ENCODE results near the gene B3GALT6.

DNA sequence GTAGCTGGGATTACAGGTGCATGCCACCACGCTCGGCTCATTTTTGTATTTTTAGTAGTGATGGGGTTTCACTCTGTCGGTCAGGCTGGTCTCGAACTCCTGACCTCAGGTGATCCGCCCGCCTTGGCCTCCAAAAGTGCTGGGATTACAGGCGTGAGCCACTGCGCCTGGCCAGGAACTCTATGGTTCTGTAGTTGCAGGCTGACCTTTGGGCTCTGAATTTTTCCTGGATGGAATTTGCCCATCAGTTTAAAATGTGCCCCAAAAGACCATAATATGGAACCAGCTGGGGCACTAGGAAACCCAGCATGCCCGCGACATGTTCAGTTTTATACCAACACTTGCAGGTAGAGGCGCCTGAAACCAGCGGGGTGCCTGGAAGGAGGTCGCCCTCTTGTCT is 46.6 kb downstream of the B3GALT6 start:
- TF ChIP-seq, protein P1, sequence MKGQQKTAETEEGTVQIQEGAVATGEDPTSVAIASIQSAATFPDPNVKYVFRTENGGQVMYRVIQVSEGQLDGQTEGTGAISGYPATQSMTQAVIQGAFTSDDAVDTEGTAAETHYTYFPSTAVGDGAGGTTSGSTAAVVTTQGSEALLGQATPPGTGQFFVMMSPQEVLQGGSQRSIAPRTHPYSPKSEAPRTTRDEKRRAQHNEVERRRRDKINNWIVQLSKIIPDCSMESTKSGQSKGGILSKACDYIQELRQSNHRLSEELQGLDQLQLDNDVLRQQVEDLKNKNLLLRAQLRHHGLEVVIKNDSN (IDR thresholded peaks at IDR 0.05): no peak
- TF ChIP-seq, protein P2, sequence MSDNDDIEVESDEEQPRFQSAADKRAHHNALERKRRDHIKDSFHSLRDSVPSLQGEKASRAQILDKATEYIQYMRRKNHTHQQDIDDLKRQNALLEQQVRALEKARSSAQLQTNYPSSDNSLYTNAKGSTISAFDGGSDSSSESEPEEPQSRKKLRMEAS (IDR thresholded peaks at IDR 0.05): no peak
- TF ChIP-seq TCF12 (IDR thresholded peaks at IDR 0.05; ENCODE audit: low read depth) (no peak), CEBPB (IDR thresholded peaks at IDR 0.05) (no peak), TAF1 (IDR thresholded peaks at IDR 0.05; ENCODE audit: low read depth) (no peak), RAD21 (IDR thresholded peaks at IDR 0.05; ENCODE audit: low read depth) (no peak), CREB1 (IDR thresholded peaks at IDR 0.05; ENCODE audit: low read depth) (no peak), NFIC (IDR thresholded peaks at IDR 0.05) (no peak), EP300 (IDR thresholded peaks at IDR 0.05; ENCODE audit: borderline replicate concordance) (no peak), YY1 (IDR thresholded peaks at IDR 0.05; ENCODE audit: low read depth) (no peak)
- TF ChIP-seq, protein P3, sequence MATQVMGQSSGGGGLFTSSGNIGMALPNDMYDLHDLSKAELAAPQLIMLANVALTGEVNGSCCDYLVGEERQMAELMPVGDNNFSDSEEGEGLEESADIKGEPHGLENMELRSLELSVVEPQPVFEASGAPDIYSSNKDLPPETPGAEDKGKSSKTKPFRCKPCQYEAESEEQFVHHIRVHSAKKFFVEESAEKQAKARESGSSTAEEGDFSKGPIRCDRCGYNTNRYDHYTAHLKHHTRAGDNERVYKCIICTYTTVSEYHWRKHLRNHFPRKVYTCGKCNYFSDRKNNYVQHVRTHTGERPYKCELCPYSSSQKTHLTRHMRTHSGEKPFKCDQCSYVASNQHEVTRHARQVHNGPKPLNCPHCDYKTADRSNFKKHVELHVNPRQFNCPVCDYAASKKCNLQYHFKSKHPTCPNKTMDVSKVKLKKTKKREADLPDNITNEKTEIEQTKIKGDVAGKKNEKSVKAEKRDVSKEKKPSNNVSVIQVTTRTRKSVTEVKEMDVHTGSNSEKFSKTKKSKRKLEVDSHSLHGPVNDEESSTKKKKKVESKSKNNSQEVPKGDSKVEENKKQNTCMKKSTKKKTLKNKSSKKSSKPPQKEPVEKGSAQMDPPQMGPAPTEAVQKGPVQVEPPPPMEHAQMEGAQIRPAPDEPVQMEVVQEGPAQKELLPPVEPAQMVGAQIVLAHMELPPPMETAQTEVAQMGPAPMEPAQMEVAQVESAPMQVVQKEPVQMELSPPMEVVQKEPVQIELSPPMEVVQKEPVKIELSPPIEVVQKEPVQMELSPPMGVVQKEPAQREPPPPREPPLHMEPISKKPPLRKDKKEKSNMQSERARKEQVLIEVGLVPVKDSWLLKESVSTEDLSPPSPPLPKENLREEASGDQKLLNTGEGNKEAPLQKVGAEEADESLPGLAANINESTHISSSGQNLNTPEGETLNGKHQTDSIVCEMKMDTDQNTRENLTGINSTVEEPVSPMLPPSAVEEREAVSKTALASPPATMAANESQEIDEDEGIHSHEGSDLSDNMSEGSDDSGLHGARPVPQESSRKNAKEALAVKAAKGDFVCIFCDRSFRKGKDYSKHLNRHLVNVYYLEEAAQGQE (IDR thresholded peaks at IDR 0.05; ENCODE audit: low read depth): no peak
